Coronary artery (tissue), 2 donors: ENCODE results near the gene LCE7A.

Experiments used
- DNase-seq: peaks from one replicate; pipeline ENCODE4 v3.0.0-alpha.2; 2017; ENCODE audit warnings: low spot score
- H3K27ac ChIP-seq, 2 donors: fragments of 200-600 bp; sonication (generic); one replicate each; pipeline ENCODE4 v1.5.1; 2016 to 2019
- H3K4me3 ChIP-seq: fragments of 200-600 bp; sonication (generic); 2 replicates; pipeline ENCODE4 v1.5.1; 2016; ENCODE audit warnings: mild to moderate bottlenecking, moderate library complexity
- CTCF ChIP-seq: fragments of 200-600 bp; sonication (generic); IDR thresholded peaks from one replicate; pipeline ENCODE4 v1.5.1; 2019; ENCODE audit warnings: antibody characterized with exemption

LCE7A gene

GRCh38 chr1:152879559-152880198 lies 19.9 kb downstream of the LCE7A start:
- H3K4me3 ChIP-seq, result no peak overlapping the region
- no peak for DNase-seq
- TF ChIP-seq CTCF, result no peak
- H3K27ac ChIP-seq, result no peak overlapping the region

DNA sequence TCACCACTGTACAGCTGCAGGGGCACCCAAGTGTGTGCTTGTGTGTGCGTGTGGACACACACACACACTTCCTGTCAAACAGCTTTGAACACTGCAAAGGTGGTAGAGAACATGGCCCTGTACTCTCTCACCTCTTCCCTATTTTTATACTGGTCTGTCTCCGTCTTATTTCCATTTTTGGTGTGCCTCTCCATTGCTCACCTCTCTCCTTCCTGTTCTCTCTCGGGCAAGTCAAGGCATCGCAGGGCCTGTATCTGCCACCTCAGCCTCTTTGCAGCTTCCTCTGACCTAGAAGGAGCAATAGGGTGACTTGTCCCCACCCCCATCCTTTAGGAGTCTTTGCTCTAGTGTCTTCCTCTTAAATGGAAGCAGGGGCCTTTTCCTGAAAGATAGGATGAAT lies 20.5 kb downstream of the LCE7A start:
- no peak for TF ChIP-seq CTCF
- H3K27ac ChIP-seq, result no peak overlapping the region
- DNase-seq, result no peak
- H3K4me3 ChIP-seq, result no peak overlapping the region

DNA sequence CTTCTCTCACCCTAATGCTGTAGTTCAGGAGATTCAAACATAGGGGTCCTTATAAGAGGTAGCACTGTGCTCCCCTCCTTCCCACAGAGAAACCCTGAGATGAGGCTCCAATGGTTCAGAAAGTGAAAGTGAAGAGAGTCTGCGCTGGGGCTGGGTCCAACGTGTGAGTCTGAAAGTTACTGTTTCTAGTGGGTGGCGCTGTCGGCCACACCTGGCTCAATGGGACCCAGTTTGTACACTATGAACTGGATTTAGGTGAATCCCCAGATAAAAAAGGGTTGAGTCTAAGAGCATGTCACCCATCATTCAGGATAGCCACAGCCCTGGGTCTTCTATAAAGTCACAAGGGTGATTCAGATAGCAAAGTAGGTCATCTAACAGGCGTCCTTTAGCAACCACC lies 21.1 kb downstream of the LCE7A start:
- no peak for DNase-seq
- Histone ChIP-seq H3K4me3 (no peak overlapping the region), H3K27ac (no peak overlapping the region)
- no peak for TF ChIP-seq CTCF

GRCh38 chr1:152884085-152884484 lies 24.3 kb downstream of the LCE7A start:
- DNase-seq, result no peak
- Histone ChIP-seq H3K27ac (no peak overlapping the region), H3K4me3 (no peak overlapping the region)
- TF ChIP-seq CTCF, result no peak

DNA sequence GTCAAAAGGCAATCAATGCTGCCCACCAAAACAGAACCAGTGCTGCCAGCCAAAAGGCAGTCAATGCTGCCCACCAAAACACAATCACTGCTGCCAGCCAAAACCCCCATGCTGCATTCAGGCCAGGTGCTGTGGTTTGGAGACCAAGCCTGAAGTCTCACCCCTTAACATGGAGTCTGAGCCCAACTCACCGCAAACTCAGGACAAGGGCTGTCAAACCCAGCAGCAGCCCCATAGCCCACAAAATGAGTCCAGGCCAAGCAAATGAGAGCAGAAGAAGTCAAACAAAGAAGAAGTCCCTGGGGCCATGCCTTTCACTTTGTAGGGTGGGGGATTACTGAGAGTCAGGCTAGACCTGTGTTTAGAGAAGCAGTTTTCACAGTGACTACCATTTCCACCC lies 24.7 kb downstream of the LCE7A start:
- TF ChIP-seq CTCF, result no peak
- Histone ChIP-seq H3K4me3 (no peak overlapping the region), H3K27ac (no peak overlapping the region)
- DNase-seq, result no peak

- H3K27ac ChIP-seq, result no peak overlapping the region
- no peak for DNase-seq
- no peak for TF ChIP-seq CTCF
Measured at GRCh38 chr1:152884966-152885624, 25.3 kb downstream of the LCE7A start.

GRCh38 chr1:152886085-152886484 lies 26.3 kb downstream of the LCE7A start:
- Histone ChIP-seq H3K27ac (peak overlapping the region in 1 of 2 donors; percentile 36), H3K4me3 (no peak overlapping the region)
- no peak for TF ChIP-seq CTCF
- DNase-seq, result no peak

More at GRCh38 chr1:152884966-152885624, 25.3 kb downstream of the LCE7A start:
- H3K4me3 ChIP-seq, result no peak overlapping the region
